GM19025 (cell line): ENCODE results near the gene ACAD10.
"Not testable (repeated sequence)": the region's sequence is repeated elsewhere in the genome, so short reads cannot be mapped to it uniquely, and the experiment has no call there.

Experiments used
- ATAC-seq: cut with Tn5 transposase; IDR thresholded peaks from one replicate; pipeline ENCODE4 v1.9.1; 2021; ENCODE audit warnings: mild to moderate bottlenecking, low read depth, moderate library complexity; ENCODE audit not compliant: unreplicated experiment

ACAD10 gene

DNA sequence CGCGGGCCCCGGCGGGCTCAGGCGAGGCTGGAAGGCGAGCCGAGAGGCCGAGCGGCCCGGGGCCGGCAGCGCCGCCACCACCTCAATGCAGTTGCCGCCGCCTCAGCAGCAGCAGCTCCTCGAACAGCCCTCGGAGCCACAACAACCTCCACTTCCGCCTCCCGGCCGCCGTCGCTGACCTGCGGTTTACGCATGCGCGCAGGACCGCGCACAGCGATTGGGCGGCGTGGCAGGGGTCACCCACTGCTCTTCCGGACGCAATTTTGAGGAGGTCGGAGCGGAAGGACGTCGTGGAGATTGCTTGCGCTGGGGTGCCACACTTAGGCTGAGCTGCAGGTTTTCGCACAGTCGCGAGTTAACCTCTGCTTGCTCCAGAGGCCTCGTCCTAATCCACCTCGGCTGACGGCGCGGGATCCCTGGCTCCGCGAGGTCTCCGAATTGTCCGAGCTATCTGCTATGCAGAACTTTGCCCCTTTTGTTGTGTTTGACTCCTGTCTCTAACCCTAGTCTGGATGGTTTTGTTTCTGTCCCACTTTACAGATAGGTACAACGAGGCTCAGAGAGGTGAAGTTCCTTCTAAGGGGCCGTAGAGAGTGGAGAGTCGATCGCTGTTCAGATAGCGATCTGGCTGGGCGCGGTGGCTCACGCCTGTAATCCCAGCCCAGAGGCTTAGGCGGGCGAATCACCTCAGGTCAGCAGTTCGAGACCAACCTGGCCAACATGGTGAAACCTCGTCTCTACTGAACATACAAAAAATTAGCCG lies at the start of gene ACAD10, which contains the start of gene BRAP:
Gene ACAD10 (plus strand): TSS at position 243 of the 763 bp plus-strand sequence. CDS start 6,657 bp downstream, outside the sequence.
Gene BRAP (minus strand): TSS at position 146 of the 763 bp plus-strand sequence. CDS start 164 bp downstream, outside the sequence.
- peak; percentile 85 for ATAC-seq

DNA sequence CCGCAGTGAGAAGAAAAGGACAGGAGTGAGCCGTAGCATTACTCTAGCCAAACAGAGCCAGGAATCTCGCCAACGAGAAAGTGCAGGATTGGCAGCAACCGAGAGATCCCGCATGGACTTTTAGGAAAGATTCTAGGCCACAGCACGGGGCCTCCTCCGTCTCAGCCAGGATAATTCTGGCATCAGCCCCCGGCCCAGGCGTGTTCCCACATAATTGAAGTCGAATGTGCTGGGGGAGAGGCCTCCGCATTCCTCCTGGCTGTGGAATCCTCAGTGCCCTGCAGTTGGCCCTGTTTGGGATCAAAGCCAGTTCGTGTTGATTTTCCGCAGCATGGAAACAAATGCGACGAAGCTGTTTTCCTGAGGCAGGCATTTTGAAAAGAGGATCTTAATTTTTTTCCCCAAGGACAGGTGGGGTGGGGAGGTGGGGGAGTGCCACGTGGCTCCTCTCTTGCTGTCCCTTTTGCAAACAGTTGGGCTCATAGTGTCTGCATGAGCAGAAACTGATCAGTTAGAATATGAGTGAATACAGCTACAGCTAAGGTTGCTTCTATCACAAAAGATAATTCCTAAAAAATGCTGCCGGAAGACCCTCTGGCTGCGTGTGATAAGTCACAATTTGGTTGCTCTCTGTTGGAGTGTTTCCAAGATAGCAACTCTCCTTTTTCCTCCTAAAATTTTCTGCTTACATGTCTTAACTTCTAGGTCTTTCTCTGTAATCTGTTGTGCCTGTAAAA lies 49.5 kb upstream of the ACAD10 start:
- ATAC-seq = no peak

DNA sequence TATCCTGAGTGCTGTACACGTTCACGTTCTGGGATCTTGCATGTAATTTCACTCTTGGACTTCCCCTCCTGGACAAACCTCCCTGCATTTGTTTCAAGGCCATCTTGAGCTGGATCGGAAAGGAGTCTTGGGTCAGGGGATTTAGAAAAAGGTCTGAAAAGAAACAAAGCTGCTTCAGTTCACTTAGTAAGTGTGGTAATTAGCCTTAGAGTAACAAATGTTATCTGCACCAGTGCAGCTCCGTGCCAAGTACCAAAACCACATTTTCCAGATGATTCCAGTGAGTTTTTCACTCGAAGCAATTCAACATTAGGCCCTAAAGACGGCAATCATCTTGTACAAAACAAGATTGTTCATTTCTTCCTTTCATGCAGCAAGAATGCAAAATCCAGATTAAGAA lies 47.3 kb upstream of the ACAD10 start:
- no peak for ATAC-seq

DNA sequence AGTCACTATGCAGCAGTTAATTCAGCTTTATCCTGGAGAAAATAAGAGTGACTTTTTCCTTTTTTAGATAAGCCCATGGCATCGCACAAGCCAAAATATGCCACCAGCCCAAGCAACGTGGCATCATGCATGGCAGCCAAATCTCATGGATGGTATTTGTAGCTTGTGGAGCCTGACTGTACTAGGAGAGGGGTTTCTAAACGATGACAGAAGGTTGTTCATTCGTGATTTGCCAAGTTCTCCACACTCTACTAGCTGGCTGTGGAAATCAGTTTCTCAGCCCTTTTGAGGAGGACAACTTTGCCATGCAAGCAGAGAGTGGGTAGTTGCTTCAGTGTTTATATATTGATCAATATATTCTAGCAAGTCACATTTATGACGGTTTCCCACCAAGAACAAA lies 45.3 kb upstream of the ACAD10 start:
- no peak for ATAC-seq

GRCh38 chr12:111642681-111643426 lies 43.0 kb upstream of the ACAD10 start:
- no peak for ATAC-seq

GRCh38 chr12:111643427-111643826 lies 42.4 kb upstream of the ACAD10 start:
- no peak for ATAC-seq

- ATAC-seq = no peak
Observed at GRCh38 chr12:111645433-111645832, 40.4 kb upstream of the ACAD10 start.

GRCh38 chr12:111650912-111651311 lies 34.9 kb upstream of the ACAD10 start:
- ATAC-seq = no peak

DNA sequence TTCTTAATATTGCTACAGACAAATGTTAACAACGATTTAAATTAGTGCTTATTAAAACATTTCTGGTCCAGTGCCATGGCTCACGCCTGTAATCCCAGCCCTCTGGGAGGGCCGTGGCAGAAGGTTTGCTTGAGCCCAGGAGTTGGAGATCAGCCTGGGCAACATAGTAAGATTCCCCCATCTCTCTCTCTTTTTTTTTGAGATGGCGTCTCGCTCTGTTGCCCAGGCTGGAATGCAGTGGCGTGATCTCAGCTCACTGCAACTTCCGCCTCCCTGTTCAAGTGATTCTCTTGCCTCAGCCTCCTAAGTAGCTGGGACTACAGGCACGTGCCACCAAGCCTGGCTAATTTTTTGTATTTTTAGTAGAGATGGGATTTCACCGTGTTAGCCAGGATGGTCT lies 33.3 kb upstream of the ACAD10 start:
- not testable (repeated sequence) for ATAC-seq

GRCh38 chr12:111653596-111653995 lies 32.3 kb upstream of the ACAD10 start:
- ATAC-seq = no peak

GRCh38 chr12:111655356-111655755 lies 30.5 kb upstream of the ACAD10 start:
- no peak for ATAC-seq

DNA sequence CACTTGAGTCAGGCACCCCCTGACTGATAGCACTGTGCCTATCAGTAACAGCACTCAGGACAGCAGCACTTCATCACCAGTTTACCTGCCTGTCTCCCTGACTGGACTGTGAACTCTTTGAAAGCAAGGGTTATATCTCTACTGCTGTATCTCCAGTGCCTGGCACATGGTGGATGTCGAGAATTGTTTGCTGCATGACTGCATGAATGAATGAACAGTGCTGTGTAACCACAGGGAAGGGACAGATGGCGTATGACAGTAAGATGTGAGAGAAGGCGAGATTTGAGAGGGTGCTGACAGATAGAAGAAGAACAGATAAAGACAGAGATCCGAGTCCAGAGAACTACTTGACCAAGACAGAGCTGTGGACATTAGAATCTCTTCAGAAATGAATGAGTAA lies 29.8 kb upstream of the ACAD10 start:
- ATAC-seq = no peak

- ATAC-seq = no peak
Observed at GRCh38 chr12:111664499-111664898, 21.4 kb upstream of the ACAD10 start.

GRCh38 chr12:111664961-111665865 lies 20.6 kb upstream of the ACAD10 start:
- ATAC-seq = no peak

DNA sequence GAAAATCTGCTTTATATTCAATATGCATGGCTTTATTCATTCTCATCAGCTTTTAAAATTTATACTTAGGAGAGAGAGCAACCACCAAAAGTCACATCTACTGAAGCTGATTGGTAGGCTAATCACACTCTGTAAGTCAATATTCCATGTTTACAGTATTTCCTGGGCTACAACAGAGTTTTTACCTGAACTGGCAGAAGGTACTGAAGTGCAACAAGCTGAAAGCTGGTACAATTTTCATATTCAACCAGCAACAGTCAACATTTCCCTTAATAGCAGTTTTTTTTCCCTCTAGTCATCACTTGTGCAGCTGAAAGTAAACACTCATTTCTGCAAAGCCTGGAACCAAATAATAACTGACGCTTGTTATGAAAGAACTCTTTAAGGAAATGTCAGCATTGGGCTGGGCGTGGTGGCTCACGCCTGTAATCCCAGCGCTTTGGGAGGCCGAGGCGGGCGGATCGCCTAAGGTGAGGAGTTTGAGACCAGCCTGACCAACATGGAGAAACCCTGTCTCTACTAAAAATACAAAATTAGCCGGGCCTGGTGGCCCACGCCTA lies 13.0 kb upstream of the ACAD10 start:
- ATAC-seq = no peak

DNA sequence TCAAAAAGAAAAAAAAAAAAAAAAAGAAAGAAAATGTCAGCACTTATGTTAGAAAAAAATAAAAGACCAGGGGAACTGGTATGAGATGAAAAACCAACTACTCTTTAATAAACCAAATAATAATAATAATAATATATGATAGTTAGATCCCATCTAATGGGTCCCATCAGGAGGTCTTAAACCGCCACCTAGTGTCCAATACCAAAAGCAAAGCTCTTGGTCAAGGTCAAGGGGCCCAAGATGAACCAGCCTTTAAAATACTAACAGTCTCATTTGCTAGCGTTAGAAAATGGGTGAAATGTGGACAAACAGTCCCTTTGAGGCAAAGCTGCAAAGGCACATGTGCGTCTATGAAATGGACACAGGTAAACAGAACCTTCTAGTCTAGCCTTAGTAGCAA lies 12.3 kb upstream of the ACAD10 start:
- no peak for ATAC-seq

- ATAC-seq = no peak
Observed at GRCh38 chr12:111677186-111677585, 8.7 kb upstream of the ACAD10 start.

DNA sequence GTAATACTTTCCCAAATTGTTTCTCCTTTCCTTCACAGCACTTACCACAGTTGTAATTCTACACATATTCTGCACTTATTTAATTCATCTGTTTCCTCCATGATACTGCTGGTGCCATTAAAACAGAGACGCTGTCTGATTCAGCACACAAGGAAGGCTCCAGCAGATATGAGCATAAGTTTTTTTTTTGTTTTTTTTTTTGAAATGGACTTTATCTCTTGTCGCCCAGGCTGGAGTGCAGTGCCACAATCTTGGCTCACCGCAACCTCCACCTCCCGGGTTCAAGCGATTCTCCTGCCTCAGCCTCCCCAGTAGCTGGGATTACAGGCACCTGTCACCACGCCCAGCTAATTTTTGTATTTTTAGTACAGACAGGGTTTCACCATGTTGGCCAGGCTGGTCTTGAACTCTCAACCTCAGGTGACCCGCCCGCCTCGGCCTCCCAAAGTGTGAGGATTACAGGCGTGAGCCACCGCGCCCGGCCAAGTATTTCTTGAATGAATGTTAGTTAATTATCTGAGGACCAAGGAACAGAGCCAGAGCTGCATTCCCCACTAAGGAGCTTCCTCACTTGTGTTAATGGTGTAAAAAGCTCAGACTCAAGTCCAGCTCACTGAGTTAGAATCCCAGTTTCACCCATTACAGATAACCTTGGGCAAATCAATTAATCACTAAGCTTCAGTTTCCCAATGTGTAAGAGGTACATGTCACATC lies 1.2 kb upstream of the ACAD10 start:
- ATAC-seq = not testable (repeated sequence)

DNA sequence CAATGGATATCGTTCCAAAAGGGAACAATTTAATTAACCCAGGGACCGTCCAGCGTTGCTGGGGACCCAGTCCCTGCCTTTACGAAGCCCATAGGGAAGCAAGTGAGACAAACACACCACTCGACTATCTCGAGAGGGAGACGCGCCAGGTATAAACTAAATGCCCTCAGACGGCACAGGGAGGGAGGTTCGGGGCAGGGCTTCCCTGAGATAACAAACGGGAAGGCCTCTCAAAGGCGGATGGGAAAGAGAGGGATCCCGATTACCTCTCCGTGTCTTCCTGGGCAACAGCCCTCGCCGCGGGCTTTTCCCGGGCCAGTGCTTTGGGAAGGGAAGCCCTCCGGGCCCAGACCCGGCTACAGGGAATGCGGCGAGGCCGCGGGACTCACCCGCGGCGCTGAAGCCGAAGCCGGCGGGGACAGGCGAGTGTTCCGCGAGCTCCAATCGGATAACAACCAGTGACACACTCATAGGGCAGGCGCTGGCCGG lies 487 bp upstream of the ACAD10 start:
- ATAC-seq = no peak
